IMR-90 (cell line): ENCODE measurements around the gene AOPEP. TPM values are rescaled to one million over a fixed set of nuclear protein-coding genes. Genes with fewer than 3 reads are reported as not detected.

ENCODE experiments used
- microRNA-seq, 2 experiments: library from miRNA; stranded (forward) in 1 of 2; unstranded in 1 of 2; fragments of 10-50 nt in 1 of 2; fragments of <30 nt in 1 of 2; gene quantifications in 1 of 2; microRNA quantifications in 1 of 2; one replicate each; pipeline versions ENCODE3 to v1.1.0; 2013 to 2020; ENCODE audit not compliant: insufficient read depth in 1 of 2, insufficient read length in 1 of 2, unreplicated experiment in 1 of 2
- polyA plus RNA-seq, 3 experiments: library from polyadenylated mRNA; depleted of rRNA; stranded (reverse); fragments of >200 nt; gene quantifications; 2 replicates each; pipeline ENCODE4 v1.2.3, GENCODE V29; 2012; ENCODE audit warnings: low replicate concordance in 1 of 3
- small RNA-seq, 5 experiments: library from RNA; depleted of rRNA; stranded (forward); fragments of <200 nt; gene quantifications; one replicate each; pipeline ENCODE3, GENCODE V24; 2012
- total RNA-seq: library from RNA; depleted of rRNA; stranded (reverse); fragments of >200 nt; gene quantifications from 2 replicates; pipeline ENCODE4 v1.2.3, GENCODE V29; 2012; rRNA removed

The AOPEP gene
- total and polyA plus RNA-seq, 2 of the 4 experiments (the other 2 are of a cell fraction) = 34.9 to 38.7 TPM

Small RNA genes lying within 50 kb of the gene (microRNA-seq; reads per million reads assigned to microRNA genes)
- gene MIR2278 (ENCODE audit: insufficient read depth in 1 of 2, insufficient read length in 1 of 2, unreplicated experiment in 1 of 2) (2.1 to 3.3 reads per million in 2 experiments), gene MIR23B (ENCODE audit: insufficient read depth in 1 of 2, insufficient read length in 1 of 2, unreplicated experiment in 1 of 2) (2,416 to 28,703 reads per million in 2 experiments), gene MIR24-1 (ENCODE audit: unreplicated experiment) (not detected), gene MIR27B (ENCODE audit: insufficient read depth in 1 of 2, insufficient read length in 1 of 2, unreplicated experiment in 1 of 2) (4,334 to 23,902 reads per million in 2 experiments), gene MIR3074 (ENCODE audit: insufficient read depth in 1 of 2, insufficient read length in 1 of 2, unreplicated experiment in 1 of 2) (0 reads per million in 2 experiments), gene MIR6081 (ENCODE audit: insufficient read depth in 1 of 2, insufficient read length in 1 of 2, unreplicated experiment in 1 of 2) (0 reads per million in 2 experiments)

Small RNA genes lying within 50 kb of the gene (small RNA-seq; reads per million reads assigned to genes)
- gene MIR2278 = 0.04 to 12.0 (median 6.7) reads per million in 5 experiments
- gene MIR23B = 58.5 to 9,008 (median 3,873) reads per million in 5 experiments
- gene MIR27B = 159 to 60,049 (median 17,915) reads per million in 5 experiments
- gene MIR3074 = 0 reads per million in 5 experiments
- 0 to 0.08 (median 0) reads per million in 5 experiments for gene MIR6081

Other genes with a start within 250 kb of the AOPEP start
- gene PCAT7, start 171.6 kb upstream of the AOPEP start, total RNA-seq = not detected in 2 replicates
- not detected in 2 replicates for gene PCAT7, start 171.6 kb upstream of the AOPEP start, polyA plus RNA-seq (2012; rRNA removed)
- not detected in 2 replicates for gene FBP2, start 132.9 kb upstream of the AOPEP start, total RNA-seq
- not detected in 2 replicates for gene FBP2, start 132.9 kb upstream of the AOPEP start, polyA plus RNA-seq (2012; rRNA removed)
- gene FBP1, start 87.2 kb upstream of the AOPEP start, total RNA-seq = not detected in 2 replicates
- gene FBP1, start 87.2 kb upstream of the AOPEP start, polyA plus RNA-seq (2012; rRNA removed) = not detected in 2 replicates